Epithelial cell of esophagus (primary cell): ENCODE data around the gene FOXL3.

Experiments
- DNase-seq: peaks from one replicate; pipeline ENCODE4 v3.0.0; 2010; ENCODE audit warnings: low read depth
- H3K4me3 ChIP-seq: 2 replicates; pipeline ENCODE4 v1.5.1; 2011; ENCODE audit warnings: mild to moderate bottlenecking, low read length, control low read depth
- TF ChIP-seq, protein P1 (sequence below): IDR thresholded peaks from 2 replicates; pipeline ENCODE4 v1.5.1; 2011; ENCODE audit warnings: low read depth, mild to moderate bottlenecking, low read length, control low read depth, inconsistent platforms; ENCODE audit not compliant: insufficient read depth; ENCODE audit errors: missing control alignments

FOXL3 gene

DNA sequence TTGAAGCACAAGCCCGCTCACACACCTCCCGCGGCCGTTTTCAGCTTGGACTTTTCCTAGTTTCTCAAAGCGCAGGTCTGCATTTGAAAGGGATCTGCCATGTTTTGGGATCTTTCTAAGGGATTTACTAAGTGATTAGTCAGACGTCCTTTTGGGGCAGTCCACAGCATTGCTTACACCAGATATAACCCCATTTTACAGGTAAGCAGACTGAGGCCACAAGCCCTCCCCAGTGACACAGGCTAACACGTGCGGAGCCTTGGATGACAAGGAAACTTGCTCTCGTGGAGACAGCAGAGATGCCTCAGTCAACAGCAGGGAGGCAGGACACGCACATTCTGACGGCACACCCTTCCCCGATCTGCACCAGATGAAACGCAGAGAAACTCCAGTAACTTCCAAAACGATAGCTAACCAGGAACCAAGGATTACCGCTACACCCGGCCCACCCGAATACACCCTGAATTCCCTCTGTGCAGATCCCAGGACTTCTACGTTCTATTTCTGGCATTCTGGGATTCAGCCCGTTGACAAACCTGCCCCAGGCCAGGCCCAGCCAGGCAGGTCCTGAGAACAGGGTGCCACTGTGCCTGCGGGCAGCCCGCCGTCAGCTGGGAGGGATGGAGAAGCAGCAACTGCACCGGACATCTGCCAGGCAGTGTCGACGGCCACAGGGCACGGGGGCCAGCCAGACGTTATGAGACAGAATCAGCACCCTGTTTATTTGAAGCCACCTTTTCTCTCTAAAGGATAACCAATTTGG is 27.9 kb downstream of the FOXL3 start:
- no peak for DNase-seq
- TF ChIP-seq, protein P1, sequence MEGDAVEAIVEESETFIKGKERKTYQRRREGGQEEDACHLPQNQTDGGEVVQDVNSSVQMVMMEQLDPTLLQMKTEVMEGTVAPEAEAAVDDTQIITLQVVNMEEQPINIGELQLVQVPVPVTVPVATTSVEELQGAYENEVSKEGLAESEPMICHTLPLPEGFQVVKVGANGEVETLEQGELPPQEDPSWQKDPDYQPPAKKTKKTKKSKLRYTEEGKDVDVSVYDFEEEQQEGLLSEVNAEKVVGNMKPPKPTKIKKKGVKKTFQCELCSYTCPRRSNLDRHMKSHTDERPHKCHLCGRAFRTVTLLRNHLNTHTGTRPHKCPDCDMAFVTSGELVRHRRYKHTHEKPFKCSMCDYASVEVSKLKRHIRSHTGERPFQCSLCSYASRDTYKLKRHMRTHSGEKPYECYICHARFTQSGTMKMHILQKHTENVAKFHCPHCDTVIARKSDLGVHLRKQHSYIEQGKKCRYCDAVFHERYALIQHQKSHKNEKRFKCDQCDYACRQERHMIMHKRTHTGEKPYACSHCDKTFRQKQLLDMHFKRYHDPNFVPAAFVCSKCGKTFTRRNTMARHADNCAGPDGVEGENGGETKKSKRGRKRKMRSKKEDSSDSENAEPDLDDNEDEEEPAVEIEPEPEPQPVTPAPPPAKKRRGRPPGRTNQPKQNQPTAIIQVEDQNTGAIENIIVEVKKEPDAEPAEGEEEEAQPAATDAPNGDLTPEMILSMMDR = no peak
- no peak overlapping the region for H3K4me3 ChIP-seq

DNA sequence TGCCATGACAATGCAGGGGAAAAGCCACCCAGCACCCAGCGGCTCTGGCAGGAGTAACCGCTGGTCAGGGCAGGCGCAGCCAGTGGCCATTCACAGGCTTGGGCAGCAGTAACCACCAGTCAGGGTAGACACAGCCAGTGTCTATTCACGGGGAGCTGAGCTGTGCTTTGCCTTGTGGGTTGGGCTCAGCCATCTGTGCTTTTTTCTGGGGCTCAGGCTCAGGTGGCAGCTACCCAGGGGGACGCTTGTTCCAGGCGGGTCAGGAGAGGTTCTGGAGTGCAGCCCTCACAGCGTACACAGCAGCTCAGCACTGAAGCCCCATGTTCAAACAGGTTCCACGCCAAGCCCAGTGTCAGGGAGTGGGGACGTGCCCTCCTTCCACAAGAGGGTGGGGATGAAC is 28.5 kb downstream of the FOXL3 start:
- TF ChIP-seq, protein P1 = no peak
- no peak for DNase-seq
- H3K4me3 ChIP-seq = no peak overlapping the region

DNA sequence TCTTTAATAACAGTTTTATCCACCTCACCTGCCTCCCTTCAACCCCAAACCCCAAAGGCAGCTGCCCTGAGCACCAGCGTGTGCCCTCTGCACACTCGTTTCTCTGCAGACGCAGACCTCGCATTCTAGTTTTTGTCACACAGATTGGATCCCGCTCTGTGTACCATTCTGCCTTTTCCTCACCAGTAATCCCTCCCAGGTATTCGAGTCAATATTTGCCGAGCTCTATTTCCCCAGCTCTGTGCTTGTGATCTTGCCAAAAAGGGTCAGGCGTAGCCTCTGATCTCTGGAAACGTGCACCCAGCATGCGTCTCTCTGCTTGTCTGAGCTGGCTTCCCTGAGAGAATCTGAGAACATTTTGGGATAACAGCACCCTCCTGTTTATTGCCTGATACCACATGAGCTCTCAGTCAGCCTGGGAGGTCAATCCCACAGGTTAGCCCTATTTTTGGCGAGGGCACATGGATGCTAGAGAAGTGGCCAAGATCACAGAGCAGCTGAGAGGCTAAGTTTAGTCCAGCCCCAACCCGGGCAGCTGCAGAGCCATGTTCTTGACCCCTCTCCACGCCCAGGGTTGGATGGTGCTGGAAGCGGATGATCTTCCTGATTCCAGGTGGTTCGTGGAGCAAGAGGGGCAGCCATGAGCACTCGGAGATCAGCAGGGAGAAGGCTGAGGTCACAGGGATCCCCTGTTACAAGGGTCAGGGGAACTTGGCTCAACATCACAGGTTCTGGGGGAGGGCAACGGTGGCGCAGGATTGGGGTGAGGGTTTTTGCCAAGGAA is 29.1 kb downstream of the FOXL3 start:
- DNase-seq = no peak
- TF ChIP-seq, protein P1 = no peak
- no peak overlapping the region for H3K4me3 ChIP-seq

DNA sequence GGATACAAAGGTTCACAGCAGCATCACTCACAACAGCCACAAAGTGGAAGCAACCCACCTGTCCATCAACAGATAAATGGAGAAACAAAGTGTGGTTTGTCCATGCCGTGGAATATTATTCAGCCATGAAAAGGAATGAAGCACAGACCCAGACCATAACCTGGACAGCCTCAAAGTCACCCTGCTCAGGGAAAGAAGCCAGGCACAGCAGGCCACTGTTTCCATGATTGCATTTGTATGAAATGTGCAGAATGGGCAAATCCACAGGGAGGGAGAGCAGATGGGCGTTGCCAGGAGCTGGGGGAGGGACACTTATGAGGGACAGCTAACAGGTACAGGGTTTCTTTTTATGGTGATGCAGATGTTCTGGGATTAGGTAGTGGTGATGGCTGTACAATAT is 30.3 kb downstream of the FOXL3 start:
- no peak overlapping the region for H3K4me3 ChIP-seq
- TF ChIP-seq, protein P1 = no peak
- DNase-seq = no peak

DNA sequence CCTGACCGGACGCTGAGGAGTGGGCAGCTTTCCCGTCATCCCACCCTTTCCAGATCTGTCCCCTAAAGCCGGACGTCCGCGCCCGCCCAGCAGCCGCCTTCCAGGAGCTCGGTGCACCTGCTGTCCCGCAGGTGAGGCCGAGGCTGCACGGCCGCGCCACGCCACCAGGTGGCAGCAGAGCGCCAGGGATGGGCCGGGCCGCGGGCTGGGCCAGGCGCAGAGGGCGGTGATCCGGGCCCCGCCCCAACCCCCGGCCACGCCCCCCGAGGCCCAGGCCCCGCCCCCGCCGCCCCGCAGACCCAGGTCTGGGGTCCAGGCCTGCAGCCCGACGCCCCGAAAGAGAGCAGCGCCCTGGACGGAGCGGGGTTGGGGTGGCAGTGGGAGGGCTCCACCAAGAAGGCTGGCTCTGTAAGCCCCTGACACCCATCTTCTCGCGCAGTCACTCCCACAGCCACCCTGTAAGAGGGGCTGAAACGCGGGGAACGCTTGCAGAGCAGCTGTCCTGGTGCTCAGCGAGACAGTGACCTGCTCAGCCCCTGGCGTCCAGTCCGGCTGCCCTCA is 32.2 kb downstream of the FOXL3 start:
- H3K4me3 ChIP-seq = no peak overlapping the region
- peak; percentile 62 for DNase-seq
- TF ChIP-seq, protein P1 = peak; percentile 48

DNA sequence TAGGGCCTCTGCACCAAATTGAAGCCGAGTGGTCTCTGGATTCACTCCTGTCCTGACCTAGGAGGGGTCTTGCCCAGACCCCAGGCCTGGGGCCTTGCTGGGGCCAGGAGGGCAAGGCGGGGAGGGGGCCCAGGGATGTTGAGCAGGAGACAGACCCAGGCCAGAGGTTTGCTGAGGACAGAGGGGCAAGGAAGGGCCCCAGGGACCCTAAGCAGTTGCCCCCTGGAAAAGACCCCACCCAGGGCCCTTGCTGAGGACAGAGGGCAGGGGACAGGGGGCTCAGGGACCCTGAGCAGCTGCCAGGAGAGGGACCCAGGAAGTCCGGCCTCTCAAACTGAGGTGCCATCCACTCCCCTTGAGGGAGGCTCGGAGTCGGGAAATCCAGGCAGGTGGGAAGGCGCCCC is 32.7 kb downstream of the FOXL3 start:
- no peak overlapping the region for H3K4me3 ChIP-seq
- TF ChIP-seq, protein P1 = no peak
- no peak for DNase-seq
